Measurements from ENCODE around the gene KRT14.

DNA sequence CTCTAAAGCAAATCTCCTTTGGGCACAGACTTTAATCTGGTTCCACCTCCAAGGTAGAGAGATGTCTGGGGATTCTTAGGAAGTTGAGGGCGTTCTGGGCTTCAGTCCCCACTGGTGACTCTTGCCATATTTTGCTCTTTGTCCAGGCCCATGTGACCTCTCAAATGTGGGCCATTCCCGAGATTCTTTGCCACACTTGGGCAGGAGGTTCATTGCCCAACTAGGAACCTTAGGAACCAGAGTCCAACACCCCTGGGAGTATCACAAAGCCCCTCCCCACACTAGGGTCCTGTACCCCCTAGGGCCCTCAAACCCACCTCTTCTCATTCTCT lies 6.5 kb downstream of the KRT14 start:
- TF ChIP-seq, protein P1, sequence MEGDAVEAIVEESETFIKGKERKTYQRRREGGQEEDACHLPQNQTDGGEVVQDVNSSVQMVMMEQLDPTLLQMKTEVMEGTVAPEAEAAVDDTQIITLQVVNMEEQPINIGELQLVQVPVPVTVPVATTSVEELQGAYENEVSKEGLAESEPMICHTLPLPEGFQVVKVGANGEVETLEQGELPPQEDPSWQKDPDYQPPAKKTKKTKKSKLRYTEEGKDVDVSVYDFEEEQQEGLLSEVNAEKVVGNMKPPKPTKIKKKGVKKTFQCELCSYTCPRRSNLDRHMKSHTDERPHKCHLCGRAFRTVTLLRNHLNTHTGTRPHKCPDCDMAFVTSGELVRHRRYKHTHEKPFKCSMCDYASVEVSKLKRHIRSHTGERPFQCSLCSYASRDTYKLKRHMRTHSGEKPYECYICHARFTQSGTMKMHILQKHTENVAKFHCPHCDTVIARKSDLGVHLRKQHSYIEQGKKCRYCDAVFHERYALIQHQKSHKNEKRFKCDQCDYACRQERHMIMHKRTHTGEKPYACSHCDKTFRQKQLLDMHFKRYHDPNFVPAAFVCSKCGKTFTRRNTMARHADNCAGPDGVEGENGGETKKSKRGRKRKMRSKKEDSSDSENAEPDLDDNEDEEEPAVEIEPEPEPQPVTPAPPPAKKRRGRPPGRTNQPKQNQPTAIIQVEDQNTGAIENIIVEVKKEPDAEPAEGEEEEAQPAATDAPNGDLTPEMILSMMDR (conservative IDR thresholded peaks at IDR 0.05 in 1 of 2, IDR thresholded peaks at IDR 0.05 in 1 of 2; ENCODE audit: low read depth in 1 of 2, low read length in 2 of 2): no peak
- no peak for TF ChIP-seq EZH2 (IDR thresholded peaks at IDR 0.05; ENCODE audit: low read length, missing control alignments)

Data from fibroblast of lung (primary cell).